Measurements from ENCODE around the gene HPCAL1.
"Not testable (repeated sequence)": the region's sequence is repeated elsewhere in the genome, so short reads cannot be mapped to it uniquely, and the experiment has no call there.

HPCAL1 gene

DNA sequence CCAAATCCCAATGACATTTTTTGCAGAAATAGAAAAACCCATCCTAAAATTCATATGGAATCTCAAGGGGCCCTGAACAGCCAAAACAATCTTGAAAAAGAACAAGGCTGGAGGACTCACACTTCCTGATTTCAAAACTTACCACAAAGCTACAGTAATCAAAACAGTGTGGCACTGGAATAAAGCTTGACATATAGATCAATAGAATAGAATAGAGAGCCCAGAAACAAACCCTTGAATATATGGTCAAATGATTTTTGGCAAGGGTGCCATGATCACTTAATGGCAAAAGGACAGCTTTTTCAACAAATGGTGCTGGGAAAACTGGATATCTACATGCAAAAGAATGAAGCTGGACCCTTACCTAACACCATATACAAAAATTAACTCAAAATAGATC is 3.9 kb upstream of the HPCAL1 start:
- H3K27me3 ChIP-seq (ENCODE audit: control insufficient read depth, insufficient read depth, low read length); H3K4me3 ChIP-seq (ENCODE audit: low read depth, low read length); H3K4me1 ChIP-seq (ENCODE audit: control insufficient read depth, insufficient read depth, low read length); H3K27ac ChIP-seq (ENCODE audit: low read depth, low read length); H3K9ac ChIP-seq (ENCODE audit: low read depth, low read length); H3K36me3 ChIP-seq (ENCODE audit: control insufficient read depth, insufficient read depth, low read length); H3K9me3 ChIP-seq (ENCODE audit: control insufficient read depth, insufficient read depth, low read length): not testable (repeated sequence)

DNA sequence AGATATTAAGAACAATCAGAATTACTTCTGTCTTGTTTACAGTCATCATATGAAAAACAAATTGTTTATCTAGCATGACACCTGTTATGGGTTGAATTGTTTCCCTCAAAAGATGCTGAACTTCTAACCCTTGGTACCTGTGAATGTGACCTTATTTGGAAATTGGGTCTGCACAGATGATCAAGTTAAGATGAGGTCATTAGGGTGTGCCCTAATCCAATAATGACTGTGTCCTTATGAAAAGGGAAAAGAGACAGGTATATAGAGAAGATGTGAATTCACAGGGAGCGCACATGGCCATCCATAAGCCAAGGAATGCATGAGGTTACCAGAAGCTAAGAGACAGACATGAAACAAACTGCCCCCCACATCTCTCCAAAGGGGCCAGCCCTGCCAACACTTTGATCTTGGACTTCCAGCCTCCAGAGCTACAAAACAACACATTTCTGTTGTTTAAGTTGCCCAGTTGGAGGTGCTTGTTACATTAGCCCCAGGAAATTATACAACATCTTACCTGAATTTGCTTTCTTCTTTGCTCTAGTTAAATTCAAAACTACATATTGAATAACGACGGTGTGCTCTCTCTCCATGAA is 2.3 kb upstream of the HPCAL1 start:
- no peaks in the 10 kb centered on the region for H3K36me3 ChIP-seq (ENCODE audit: control insufficient read depth, insufficient read depth, low read length)
- no peaks in the 10 kb centered on the region for H3K9me3 ChIP-seq (ENCODE audit: control insufficient read depth, insufficient read depth, low read length)
- H3K27me3 ChIP-seq (ENCODE audit: control insufficient read depth, insufficient read depth, low read length) = peaks cover 25% of the 10 kb centered on the region
- H3K4me1 ChIP-seq (ENCODE audit: control insufficient read depth, insufficient read depth, low read length) = peaks cover 16% of the 10 kb centered on the region
- H3K27ac ChIP-seq (ENCODE audit: low read depth, low read length) = no peak overlapping the region
- no peak overlapping the region for H3K4me3 ChIP-seq (ENCODE audit: low read depth, low read length)
- no peak overlapping the region for H3K9ac ChIP-seq (ENCODE audit: low read depth, low read length)

DNA sequence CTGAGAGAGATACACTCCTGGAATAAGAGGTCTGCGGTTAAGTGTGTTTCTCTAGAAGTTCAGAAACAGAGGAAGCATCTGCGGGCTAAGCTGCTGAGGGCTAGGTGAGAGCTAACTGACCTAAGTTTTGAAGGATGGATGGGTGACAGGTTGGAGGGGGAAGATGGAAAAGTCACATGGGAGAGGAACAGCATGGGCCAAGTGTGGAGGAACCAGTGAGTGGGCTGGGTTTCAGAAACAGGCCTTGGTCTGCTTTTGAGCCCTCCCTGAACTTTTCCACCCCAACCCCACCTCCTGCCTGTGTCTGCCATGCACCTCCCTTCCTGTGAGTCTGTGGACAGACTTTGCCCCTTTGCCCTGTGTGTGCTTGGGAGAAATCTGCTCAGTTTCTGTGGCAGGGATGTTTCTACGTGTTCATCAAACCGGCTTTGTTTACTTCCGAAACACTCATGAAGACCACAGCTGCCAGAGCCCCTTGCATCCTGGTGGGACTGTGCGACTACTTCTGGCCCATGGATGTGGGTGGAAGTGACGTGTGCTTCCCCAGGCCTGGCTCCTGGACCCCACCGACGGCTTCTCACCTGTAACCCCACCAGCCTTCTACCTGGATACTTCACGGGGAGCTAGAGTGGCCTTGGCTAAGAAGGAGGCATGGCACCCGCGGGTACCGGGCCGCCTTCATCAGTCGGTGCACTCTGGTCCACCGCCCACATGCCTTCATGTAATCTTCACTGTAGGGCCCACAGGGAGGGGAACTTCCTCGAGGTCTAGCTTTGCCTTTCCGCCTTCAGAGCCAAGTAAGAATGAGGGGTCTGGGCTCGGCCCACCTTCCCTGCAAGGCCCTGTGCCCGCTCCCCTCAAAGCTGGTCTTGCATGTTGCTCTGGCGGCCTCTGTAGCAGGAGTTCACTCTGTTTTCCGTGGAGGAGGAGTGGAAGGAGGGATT is 1.4 kb upstream of the HPCAL1 start:
- Histone ChIP-seq H3K9ac (ENCODE audit: low read depth, low read length) (no peak overlapping the region), H3K4me1 (ENCODE audit: control insufficient read depth, insufficient read depth, low read length) (peaks cover 17% of the 10 kb centered on the region), H3K9me3 (ENCODE audit: control insufficient read depth, insufficient read depth, low read length) (no peaks in the 10 kb centered on the region), H3K4me3 (ENCODE audit: low read depth, low read length) (no peak overlapping the region), H3K27me3 (ENCODE audit: control insufficient read depth, insufficient read depth, low read length) (peaks cover 33% of the 10 kb centered on the region), H3K27ac (ENCODE audit: low read depth, low read length) (no peak overlapping the region), H3K36me3 (ENCODE audit: control insufficient read depth, insufficient read depth, low read length) (no peaks in the 10 kb centered on the region)

DNA sequence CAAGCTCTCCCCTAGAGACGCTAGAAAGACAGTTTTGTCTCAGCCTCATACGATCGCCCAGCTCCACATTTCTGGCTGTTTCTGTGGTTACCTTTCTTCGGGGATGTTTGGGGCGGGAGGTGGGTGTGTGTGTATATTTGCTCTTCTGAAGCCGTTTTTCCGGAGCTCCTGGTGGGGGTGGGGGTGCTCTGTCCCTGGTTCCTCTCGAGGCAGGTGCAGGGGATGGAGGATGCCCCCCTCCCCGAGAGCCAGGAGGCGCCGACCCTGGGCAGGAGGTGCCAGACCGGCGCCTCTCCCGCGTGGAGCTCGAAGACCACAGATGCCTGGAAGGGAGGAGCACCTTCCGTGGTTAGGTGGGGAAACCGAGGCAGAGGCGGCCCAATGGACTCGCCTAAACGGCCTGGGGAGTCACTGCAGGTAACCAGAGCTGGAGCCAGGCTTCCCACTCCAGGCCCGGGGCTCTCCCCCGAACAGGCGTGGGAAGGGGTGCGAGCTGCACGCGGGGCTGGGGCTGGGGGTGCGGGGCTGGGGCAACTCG is 694 bp upstream of the HPCAL1 start:
- peaks cover 15% of the 10 kb centered on the region for H3K4me1 ChIP-seq (ENCODE audit: control insufficient read depth, insufficient read depth, low read length)
- no peaks in the 10 kb centered on the region for H3K9me3 ChIP-seq (ENCODE audit: control insufficient read depth, insufficient read depth, low read length)
- H3K36me3 ChIP-seq (ENCODE audit: control insufficient read depth, insufficient read depth, low read length) = no peaks in the 10 kb centered on the region
- H3K9ac ChIP-seq (ENCODE audit: low read depth, low read length) = no peak overlapping the region
- H3K4me3 ChIP-seq (ENCODE audit: low read depth, low read length) = peak overlapping the region; percentile 55
- no peak overlapping the region for H3K27ac ChIP-seq (ENCODE audit: low read depth, low read length)
- H3K27me3 ChIP-seq (ENCODE audit: control insufficient read depth, insufficient read depth, low read length) = peaks cover 39% of the 10 kb centered on the region

DNA sequence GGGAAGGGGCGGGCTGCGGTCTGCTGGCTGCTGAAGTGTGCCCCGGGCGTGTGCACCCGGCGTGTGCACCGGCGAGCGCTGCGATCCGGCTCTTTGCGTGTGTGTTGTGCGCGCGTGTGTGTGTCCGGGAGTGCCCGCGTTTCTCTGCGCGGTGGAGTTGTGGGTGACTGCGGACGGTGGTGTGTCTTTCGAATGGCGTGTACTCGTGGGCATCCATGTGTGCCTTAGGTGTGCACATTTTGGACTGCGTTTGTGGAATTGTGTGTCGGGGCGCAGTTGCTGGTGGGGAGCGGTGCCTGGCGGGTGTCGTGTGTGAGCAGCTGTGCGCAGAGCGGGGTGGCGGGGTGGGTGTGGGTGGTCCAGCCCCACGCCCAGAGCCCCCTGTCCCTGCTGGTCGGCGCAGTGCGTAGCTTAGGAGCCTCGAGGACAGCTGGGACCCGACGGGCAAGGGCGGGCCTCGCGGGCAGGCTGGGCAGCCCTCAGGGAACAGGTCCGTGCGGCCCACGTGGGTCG is 533 bp downstream of the HPCAL1 start:
- Histone ChIP-seq H3K4me1 (ENCODE audit: control insufficient read depth, insufficient read depth, low read length) (peaks cover 13% of the 10 kb centered on the region), H3K9ac (ENCODE audit: low read depth, low read length) (no peak overlapping the region; the same call in 1 of the 2 replicates), H3K4me3 (ENCODE audit: low read depth, low read length) (peak overlapping the region; percentile 73), H3K36me3 (ENCODE audit: control insufficient read depth, insufficient read depth, low read length) (no peaks in the 10 kb centered on the region), H3K27ac (ENCODE audit: low read depth, low read length) (no peak overlapping the region), H3K9me3 (ENCODE audit: control insufficient read depth, insufficient read depth, low read length) (no peaks in the 10 kb centered on the region), H3K27me3 (ENCODE audit: control insufficient read depth, insufficient read depth, low read length) (peaks cover 39% of the 10 kb centered on the region)

DNA sequence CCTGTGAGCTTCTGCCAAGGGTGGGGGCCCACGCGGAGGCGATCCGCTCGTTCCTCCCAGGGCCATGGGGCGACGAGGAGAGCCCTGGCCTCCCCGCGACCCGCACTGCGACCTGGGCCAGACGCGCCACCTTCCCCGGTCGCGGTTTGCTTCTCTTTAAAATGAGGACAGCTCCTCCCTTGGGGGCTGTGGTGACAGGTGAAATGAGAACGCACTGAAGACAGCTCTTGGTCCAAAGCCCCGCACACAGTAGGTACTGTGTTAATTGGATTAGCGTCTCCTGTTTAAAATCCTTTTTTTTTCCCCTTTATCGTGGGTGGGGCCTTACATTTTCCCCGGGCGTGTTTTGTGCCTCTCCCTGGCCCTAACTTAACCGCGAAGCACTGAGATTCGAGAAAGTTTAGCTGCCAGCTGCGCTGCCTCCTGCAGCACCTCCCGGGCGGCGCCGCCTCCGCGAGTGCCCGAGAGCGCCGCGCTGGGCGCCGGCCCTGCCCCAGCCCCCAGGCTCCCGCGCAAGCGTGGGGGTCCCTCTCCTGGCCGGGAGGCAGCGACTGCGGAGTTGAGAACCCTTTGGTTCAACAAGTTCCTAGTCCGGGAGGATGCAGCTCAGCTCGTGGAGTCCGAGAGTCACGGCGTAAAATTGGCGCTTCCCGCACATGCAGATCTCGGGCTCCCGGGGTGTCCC is 1.1 kb downstream of the HPCAL1 start:
- no peaks in the 10 kb centered on the region for H3K36me3 ChIP-seq (ENCODE audit: control insufficient read depth, insufficient read depth, low read length)
- no peak overlapping the region for H3K9ac ChIP-seq (ENCODE audit: low read depth, low read length)
- H3K4me3 ChIP-seq (ENCODE audit: low read depth, low read length) = peak overlapping the region; percentile 73
- H3K4me1 ChIP-seq (ENCODE audit: control insufficient read depth, insufficient read depth, low read length) = peaks cover 13% of the 10 kb centered on the region
- H3K27me3 ChIP-seq (ENCODE audit: control insufficient read depth, insufficient read depth, low read length) = peaks cover 39% of the 10 kb centered on the region
- H3K27ac ChIP-seq (ENCODE audit: low read depth, low read length) = no peak overlapping the region
- H3K9me3 ChIP-seq (ENCODE audit: control insufficient read depth, insufficient read depth, low read length) = no peaks in the 10 kb centered on the region

DNA sequence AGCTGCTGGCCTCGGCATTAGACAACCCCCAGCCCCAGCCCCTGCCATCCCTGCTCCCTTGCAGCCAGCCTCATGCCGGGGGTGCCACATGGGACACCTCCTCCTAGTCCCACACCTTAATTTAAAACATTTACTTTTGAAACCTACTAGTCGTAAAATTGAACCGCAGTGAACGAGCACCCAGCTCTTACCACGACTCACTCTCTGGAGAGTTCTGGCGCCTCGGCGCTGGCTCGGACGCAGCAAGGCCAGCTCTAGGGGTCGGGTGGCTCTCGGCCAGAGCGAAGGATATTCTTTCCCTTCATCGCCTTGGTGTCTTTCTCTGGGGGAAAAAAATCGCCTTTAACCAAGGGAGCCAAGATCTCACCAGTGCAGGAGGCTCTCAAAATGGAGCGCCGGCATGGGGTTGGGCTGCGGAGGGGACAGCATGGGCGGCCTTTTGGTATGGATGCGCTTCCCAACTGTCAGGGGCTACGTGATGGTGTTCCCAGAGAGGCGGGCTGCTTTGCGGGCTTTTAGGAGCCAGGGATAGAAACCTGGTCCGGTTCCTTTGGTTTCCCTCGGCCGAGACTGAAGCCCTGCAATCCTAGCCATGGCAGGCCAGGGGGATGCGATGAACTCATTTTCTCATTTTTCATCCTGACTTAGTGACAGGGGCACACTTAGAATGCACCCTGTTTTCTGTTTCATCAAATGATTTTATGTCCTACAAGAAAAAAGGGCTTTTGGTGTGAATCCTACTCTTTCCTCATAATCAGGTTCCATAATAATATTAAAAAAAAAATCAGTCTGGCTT is 2.0 kb downstream of the HPCAL1 start:
- no peaks in the 10 kb centered on the region for H3K9me3 ChIP-seq (ENCODE audit: control insufficient read depth, insufficient read depth, low read length)
- no peak overlapping the region for H3K9ac ChIP-seq (ENCODE audit: low read depth, low read length)
- H3K4me3 ChIP-seq (ENCODE audit: low read depth, low read length) = peak overlapping the region; percentile 73
- peaks cover 39% of the 10 kb centered on the region for H3K27me3 ChIP-seq (ENCODE audit: control insufficient read depth, insufficient read depth, low read length)
- H3K27ac ChIP-seq (ENCODE audit: low read depth, low read length) = no peak overlapping the region
- peaks cover 13% of the 10 kb centered on the region for H3K4me1 ChIP-seq (ENCODE audit: control insufficient read depth, insufficient read depth, low read length)
- H3K36me3 ChIP-seq (ENCODE audit: control insufficient read depth, insufficient read depth, low read length) = no peaks in the 10 kb centered on the region

DNA sequence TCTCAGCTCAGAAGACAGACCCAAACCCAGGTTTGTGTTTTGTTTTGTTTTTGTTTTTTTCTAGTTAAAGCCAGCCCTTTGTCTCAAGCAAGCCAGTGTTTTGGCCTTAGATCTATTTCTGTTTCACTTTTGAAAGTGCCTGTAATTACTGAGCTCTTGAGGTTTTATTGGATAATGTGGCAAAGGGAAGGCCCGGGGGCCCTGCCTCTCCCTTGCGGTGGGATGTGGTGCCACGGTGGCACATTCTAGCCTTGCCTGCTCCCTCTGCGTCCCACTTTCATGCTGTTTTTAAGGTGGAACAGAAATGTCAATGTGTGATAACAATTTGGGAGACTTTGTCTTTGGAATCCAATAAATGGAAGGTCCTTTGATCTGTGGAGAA is 2.5 kb downstream of the HPCAL1 start:
- Histone ChIP-seq H3K27me3 (ENCODE audit: control insufficient read depth, insufficient read depth, low read length) (peaks cover 39% of the 10 kb centered on the region), H3K4me3 (ENCODE audit: low read depth, low read length) (no peak overlapping the region; the same call in 1 of the 2 replicates), H3K27ac (ENCODE audit: low read depth, low read length) (no peak overlapping the region), H3K36me3 (ENCODE audit: control insufficient read depth, insufficient read depth, low read length) (no peaks in the 10 kb centered on the region), H3K9me3 (ENCODE audit: control insufficient read depth, insufficient read depth, low read length) (no peaks in the 10 kb centered on the region), H3K4me1 (ENCODE audit: control insufficient read depth, insufficient read depth, low read length) (peaks cover 13% of the 10 kb centered on the region), H3K9ac (ENCODE audit: low read depth, low read length) (no peak overlapping the region)

DNA sequence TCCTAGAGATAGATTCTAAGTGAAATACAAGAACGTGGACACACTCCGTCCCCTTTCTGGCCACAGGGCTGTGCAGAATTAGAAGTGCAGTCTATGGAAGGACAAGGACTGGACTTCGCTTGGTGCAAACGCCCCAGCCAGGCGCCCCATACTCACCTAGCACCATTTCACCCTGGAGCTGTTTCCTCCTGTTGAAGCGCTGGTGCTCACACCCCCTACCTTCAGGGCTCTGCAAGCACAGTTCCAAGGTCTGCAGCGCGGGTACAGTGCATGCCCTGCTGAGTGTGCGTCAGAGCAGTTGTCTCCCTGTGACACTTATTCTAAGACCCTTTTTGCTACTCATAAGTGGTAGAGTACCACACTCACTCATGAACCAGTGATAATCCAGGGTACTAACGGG is 3.0 kb downstream of the HPCAL1 start:
- Histone ChIP-seq H3K27ac (ENCODE audit: low read depth, low read length) (no peak overlapping the region), H3K4me1 (ENCODE audit: control insufficient read depth, insufficient read depth, low read length) (peaks cover 13% of the 10 kb centered on the region), H3K9me3 (ENCODE audit: control insufficient read depth, insufficient read depth, low read length) (no peaks in the 10 kb centered on the region), H3K27me3 (ENCODE audit: control insufficient read depth, insufficient read depth, low read length) (peaks cover 39% of the 10 kb centered on the region), H3K9ac (ENCODE audit: low read depth, low read length) (no peak overlapping the region), H3K4me3 (ENCODE audit: low read depth, low read length) (no peak overlapping the region), H3K36me3 (ENCODE audit: control insufficient read depth, insufficient read depth, low read length) (no peaks in the 10 kb centered on the region)

DNA sequence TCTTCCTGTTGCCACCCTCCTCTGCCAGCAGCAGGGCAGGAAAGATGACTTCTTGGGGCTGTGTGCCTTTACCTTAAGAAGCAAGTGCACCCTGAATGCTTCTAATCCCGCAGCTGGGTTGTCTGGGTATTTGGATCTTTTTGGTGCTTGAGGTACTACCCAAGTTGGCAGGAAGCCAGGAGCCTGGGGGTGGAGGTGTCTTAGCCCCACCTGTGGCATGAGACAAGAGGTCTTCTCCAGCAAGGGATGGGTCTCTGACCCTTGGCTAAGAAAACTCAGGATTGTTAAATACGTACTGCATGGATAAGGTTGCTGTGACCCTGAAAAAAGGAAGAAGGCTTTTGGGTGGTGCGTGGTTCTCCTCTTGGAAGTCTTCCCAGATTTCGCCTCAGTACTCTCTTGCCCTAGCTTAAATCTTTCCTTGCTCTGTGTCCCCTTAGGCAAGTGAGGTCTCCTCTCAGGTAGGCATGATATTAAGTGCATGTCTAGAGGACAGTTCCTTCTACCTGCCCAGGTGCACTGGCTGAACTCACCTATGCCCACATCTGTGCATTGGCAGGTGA is 4.3 kb downstream of the HPCAL1 start:
- no peak overlapping the region for H3K27ac ChIP-seq (ENCODE audit: low read depth, low read length)
- H3K9me3 ChIP-seq (ENCODE audit: control insufficient read depth, insufficient read depth, low read length) = no peaks in the 10 kb centered on the region
- H3K27me3 ChIP-seq (ENCODE audit: control insufficient read depth, insufficient read depth, low read length) = peaks cover 39% of the 10 kb centered on the region
- H3K4me1 ChIP-seq (ENCODE audit: control insufficient read depth, insufficient read depth, low read length) = peaks cover 13% of the 10 kb centered on the region
- H3K9ac ChIP-seq (ENCODE audit: low read depth, low read length) = no peak overlapping the region
- no peak overlapping the region for H3K4me3 ChIP-seq (ENCODE audit: low read depth, low read length)
- H3K36me3 ChIP-seq (ENCODE audit: control insufficient read depth, insufficient read depth, low read length) = no peaks in the 10 kb centered on the region
